ENCODE results near the gene PIF1. TPM values are rescaled to one million over a fixed set of nuclear protein-coding genes. Genes with fewer than 3 reads are reported as not detected.

Gene PIF1
- total RNA-seq, 1 experiment from 2014 or later: 45.8 TPM

GRCh38 chr15:64836023-64836536 is 10.6 kb upstream of the PIF1 start:
- intact Hi-C loops (cut with micrococcal nuclease; ENCODE audit: unreplicated experiment): no loop called here
- no peaks in the 10 kb centered on the region for H3K9me3 ChIP-seq
- CTCF ChIA-PET: interaction anchor here (0.8 to 1.4 kb wide), 6 partner anchors 45 to 173 kb away, joined by 3 to 6 read pairs (median 4); no protein-coding TSS in a partner anchor
- no peaks in the 10 kb centered on the region for H3K4me1 ChIP-seq
- no peak overlapping the region for H3K4me3 ChIP-seq (ENCODE audit: low read depth, low read length)
- H3K27me3 ChIP-seq (replicated peaks; ENCODE audit: control insufficient read depth, insufficient read depth, low read length): no peaks in the 10 kb centered on the region
- peaks cover 14% of the 10 kb centered on the region for H3K4me1 Mint-ChIP-seq (ENCODE audit: low read depth, unreplicated experiment)
- H3K4me3 Mint-ChIP-seq (ENCODE audit: unreplicated experiment): peak overlapping the region; percentile 47
- H3K27me3 Mint-ChIP-seq (ENCODE audit: insufficient read depth, unreplicated experiment): peaks cover 2% of the 10 kb centered on the region
- TF ChIP-seq CTCF (IDR thresholded peaks at IDR 0.05; ENCODE audit: insufficient read depth in 1 of 2, low read depth in 1 of 2, low read length in 1 of 2, severe bottlenecking in 1 of 2, unreplicated experiment in 1 of 2): no peak
- H3K36me3 ChIP-seq (ENCODE audit: control insufficient read depth, insufficient read depth, low read length): no peaks in the 10 kb centered on the region
- H3K27ac Mint-ChIP-seq (ENCODE audit: unreplicated experiment): no peak overlapping the region
- H3K36me3 Mint-ChIP-seq (ENCODE audit: insufficient read depth, unreplicated experiment): peaks cover under 1% of the 10 kb centered on the region
- DNase-seq: no peak
- POLR2A ChIA-PET: interaction anchor here (1.0 kb wide), 1 partner anchor 10 kb away, joined by 8 read pairs; the partner anchor contains the start of gene PIF1
- no peaks in the 10 kb centered on the region for H3K9me3 Mint-ChIP-seq (ENCODE audit: unreplicated experiment)
- BruUV-seq (replicated peaks): no TSS peak

DNA sequence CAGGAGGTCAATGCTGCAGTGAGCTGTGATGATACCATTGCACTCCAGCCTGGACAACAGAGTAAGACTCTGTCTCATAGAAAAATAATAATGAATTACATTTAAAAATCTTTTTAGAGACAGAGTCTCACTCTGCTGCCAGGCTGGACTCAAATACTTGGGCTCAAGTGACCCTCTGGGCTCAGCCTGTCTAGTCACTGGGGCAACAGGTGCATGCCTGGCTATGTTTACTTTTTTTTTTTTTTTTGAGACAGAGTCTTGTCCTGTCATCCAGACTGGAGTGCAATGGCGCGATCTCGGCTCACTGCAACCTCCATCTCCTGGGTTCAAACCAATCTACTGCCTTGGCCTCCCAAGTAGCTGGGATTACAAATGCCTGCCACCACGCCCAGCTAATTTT is 8.2 kb upstream of the PIF1 start:
- Mint-ChIP-seq H3K9me3 (ENCODE audit: unreplicated experiment) (no peaks in the 10 kb centered on the region), H3K27me3 (ENCODE audit: insufficient read depth, unreplicated experiment) (no peaks in the 10 kb centered on the region), H3K36me3 (ENCODE audit: insufficient read depth, unreplicated experiment) (no peaks in the 10 kb centered on the region), H3K4me1 (ENCODE audit: low read depth, unreplicated experiment) (peaks cover 7% of the 10 kb centered on the region), H3K27ac (ENCODE audit: unreplicated experiment) (no peak overlapping the region), H3K4me3 (ENCODE audit: unreplicated experiment) (no peak overlapping the region)
- ChIA-PET POLR2A (interaction anchor here (0.6 kb wide), 2 partner anchors 60 to 180 kb away, joined by 3 read pairs; no protein-coding TSS in a partner anchor), CTCF (no interaction called here)
- no peak for DNase-seq
- no peaks in the 10 kb centered on the region for H3K27me3 ChIP-seq (replicated peaks; ENCODE audit: control insufficient read depth, insufficient read depth, low read length)
- H3K4me1 ChIP-seq: no peaks in the 10 kb centered on the region
- intact Hi-C loops (cut with micrococcal nuclease; ENCODE audit: unreplicated experiment): no loop called here
- TF ChIP-seq CTCF (IDR thresholded peaks at IDR 0.05; ENCODE audit: insufficient read depth in 1 of 2, low read depth in 1 of 2, low read length in 1 of 2, severe bottlenecking in 1 of 2, unreplicated experiment in 1 of 2): no peak
- no peaks in the 10 kb centered on the region for H3K36me3 ChIP-seq (ENCODE audit: control insufficient read depth, insufficient read depth, low read length)
- no peaks in the 10 kb centered on the region for H3K9me3 ChIP-seq
- no peak overlapping the region for H3K4me3 ChIP-seq (ENCODE audit: low read depth, low read length)
- no TSS peak for BruUV-seq (replicated peaks)

DNA sequence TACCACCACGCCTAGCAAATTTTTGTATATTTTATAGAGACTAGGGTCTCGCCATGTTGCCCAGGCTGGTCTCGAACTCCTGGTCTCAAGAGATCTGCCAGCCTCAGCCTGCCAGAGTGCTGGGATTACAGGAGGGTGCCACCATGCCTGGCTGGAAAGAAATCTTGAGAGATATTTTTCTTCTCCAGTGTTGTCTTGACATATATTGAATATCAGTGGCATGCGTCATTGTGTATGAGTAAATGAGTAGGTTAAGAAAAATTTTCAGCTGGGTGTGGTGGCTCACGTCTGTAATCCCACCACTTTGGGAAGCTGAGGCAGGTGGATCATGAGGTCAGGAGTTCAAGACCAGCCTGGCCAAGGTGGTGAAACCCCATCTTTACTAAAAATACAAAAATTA is 3.5 kb upstream of the PIF1 start:
- intact Hi-C loops (cut with micrococcal nuclease; ENCODE audit: unreplicated experiment): no loop called here
- POLR2A ChIA-PET: no interaction called here

More for the DNA sequence above, 3.5 kb upstream of the PIF1 start:
- Mint-ChIP-seq H3K4me3 (ENCODE audit: unreplicated experiment) (no peak overlapping the region), H3K36me3 (ENCODE audit: insufficient read depth, unreplicated experiment) (peaks cover 8% of the 10 kb centered on the region), H3K4me1 (ENCODE audit: low read depth, unreplicated experiment) (no peaks in the 10 kb centered on the region), H3K27ac (ENCODE audit: unreplicated experiment) (no peak overlapping the region), H3K9me3 (ENCODE audit: unreplicated experiment) (no peaks in the 10 kb centered on the region), H3K27me3 (ENCODE audit: insufficient read depth, unreplicated experiment) (no peaks in the 10 kb centered on the region)
- Histone ChIP-seq H3K4me3 (ENCODE audit: low read depth, low read length) (no peak overlapping the region), H3K9me3 (no peaks in the 10 kb centered on the region), H3K27me3 (replicated peaks; ENCODE audit: control insufficient read depth, insufficient read depth, low read length) (no peaks in the 10 kb centered on the region), H3K36me3 (ENCODE audit: control insufficient read depth, insufficient read depth, low read length) (no peaks in the 10 kb centered on the region), H3K4me1 (peaks cover 3% of the 10 kb centered on the region; the same call in 1 of the 2 replicates)
- BruUV-seq (replicated peaks): no TSS peak
- no peak for TF ChIP-seq CTCF (IDR thresholded peaks at IDR 0.05; ENCODE audit: insufficient read depth in 1 of 2, low read depth in 1 of 2, low read length in 1 of 2, severe bottlenecking in 1 of 2, unreplicated experiment in 1 of 2)
- CTCF ChIA-PET: no interaction called here
- no peak for DNase-seq

All from Caco-2 (cell line).